Suprapubic skin (tissue), 4 donors: ENCODE results near the gene SAAL1. TPM values are rescaled to one million over a fixed set of nuclear protein-coding genes. Genes with fewer than 3 reads are reported as not detected.

Experiments used
- DNase-seq, 2 donors: peaks; one replicate each; pipeline ENCODE4 v3.0.0-alpha.2; 2019; ENCODE audit warnings: low spot score in 2 of 2
- H3K27ac ChIP-seq: fragments of 200-600 bp; sonication (generic); one replicate; pipeline ENCODE4 v1.5.1; 2019
- H3K27me3 ChIP-seq: fragments of 200-600 bp; sonication (generic); one replicate; pipeline ENCODE4 v1.5.1; 2019
- H3K36me3 ChIP-seq: fragments of 200-600 bp; sonication (generic); one replicate; pipeline ENCODE4 v1.5.1; 2019
- H3K4me1 ChIP-seq: fragments of 200-600 bp; sonication (generic); one replicate; pipeline ENCODE4 v1.5.1; 2019
- H3K4me3 ChIP-seq: fragments of 200-600 bp; sonication (generic); one replicate; pipeline ENCODE4 v1.5.1; 2019; ENCODE audit warnings: mild to moderate bottlenecking
- H3K9me3 ChIP-seq: fragments of 200-600 bp; sonication (generic); one replicate; pipeline ENCODE4 v1.5.1; 2019
- CTCF ChIP-seq, 2 donors: fragments of 200-600 bp in 1 of 2; fragments of 450-650 bp in 1 of 2; sonication (generic) in 1 of 2; IDR thresholded peaks; one replicate each; pipeline ENCODE4 v1.5.1; 2016 to 2019; ENCODE audit warnings: antibody characterized with exemption in 2 of 2, mild to moderate bottlenecking in 1 of 2, moderate library complexity in 1 of 2
- EP300 ChIP-seq: sonication (generic); formaldehyde crosslinking; IDR thresholded peaks from one replicate; pipeline ENCODE4 v1.6.1; 2017; ENCODE audit warnings: antibody characterized with exemption
- POLR2A ChIP-seq, 2 donors: fragments of 450-650 bp; IDR thresholded peaks; one replicate each; pipeline ENCODE4 v1.6.1; 2017; ENCODE audit warnings: antibody characterized with exemption in 2 of 2, mild to moderate bottlenecking in 2 of 2, moderate library complexity in 2 of 2
- POLR2AphosphoS5 ChIP-seq, 3 donors: sonication (generic); formaldehyde crosslinking; IDR thresholded peaks; one replicate each; pipeline ENCODE4 v1.6.1; 2017; ENCODE audit warnings: antibody characterized with exemption in 3 of 3
- WGBS: methylation state at CpG from one replicate; pipeline ENCODE4 v1.1.5; 2018; 5-methylcytosine and 5-hydroxymethylcytosine counted together
- total RNA-seq, 4 donors: library from RNA; depleted of rRNA; stranded (reverse); fragments of >200 nt; gene quantifications; one replicate each; pipeline ENCODE4 v1.1.0, GENCODE V29; 2016

The SAAL1 gene
- 10 to 100 TPM in 1 of 4 donors, 1 to 10 TPM in 3; 7.1 to 19.1 (median 7.3) TPM for total RNA-seq

- Histone ChIP-seq H3K36me3 (peaks cover 15% of the 10 kb centered on the region), H3K4me3 (peak within 1 kb of the TSS; percentile 87), H3K9me3 (no peaks in the 10 kb centered on the region), H3K27ac (no peak within 1 kb of the TSS), H3K4me1 (peaks cover 19% of the 10 kb centered on the region), H3K27me3 (peaks cover 5% of the 10 kb centered on the region)
- TF ChIP-seq EP300 (no peak), CTCF (IDR thresholded peaks at IDR 0.05) (peak; percentile 12 to 51), POLR2A (IDR thresholded peaks at IDR 0.05) (peak in 1 of 2 donors; percentile 20), POLR2AphosphoS5 (IDR thresholded peaks at IDR 0.05) (no peak)
- peak; percentile 87 to 91 for DNase-seq
- 10% methylated on average over 17 of the region's 48 CpGs for WGBS
Observed at GRCh38 chr11:18105802-18106574, at the start of gene SAAL1. TSS of gene SAAL1 (minus strand) at chr11:18106082. CDS start at chr11:18106041, 41 bp downstream.

GRCh38 chr11:18151581-18151980, 45.7 kb upstream of the SAAL1 start:
- 95% methylated on average over 3 of the region's 3 CpGs for WGBS
- Histone ChIP-seq H3K27ac (no peak overlapping the region), H3K4me3 (no peak overlapping the region), H3K36me3 (no peaks in the 10 kb centered on the region), H3K27me3 (no peaks in the 10 kb centered on the region), H3K9me3 (no peaks in the 10 kb centered on the region), H3K4me1 (no peaks in the 10 kb centered on the region)
- no peak for TF ChIP-seq POLR2AphosphoS5 (IDR thresholded peaks at IDR 0.05)
- TF ChIP-seq EP300: no peak
- TF ChIP-seq CTCF (IDR thresholded peaks at IDR 0.05): no peak
- TF ChIP-seq POLR2A (IDR thresholded peaks at IDR 0.05): no peak
- no peak for DNase-seq

- DNase-seq: no peak
- 63% methylated on average over 3 of the region's 3 CpGs for WGBS
- TF ChIP-seq POLR2AphosphoS5 (IDR thresholded peaks at IDR 0.05) (no peak), CTCF (IDR thresholded peaks at IDR 0.05) (no peak), EP300 (no peak), POLR2A (IDR thresholded peaks at IDR 0.05) (no peak)
- Histone ChIP-seq H3K36me3 (no peaks in the 10 kb centered on the region), H3K4me3 (no peak overlapping the region), H3K27me3 (no peaks in the 10 kb centered on the region), H3K27ac (no peak overlapping the region), H3K9me3 (no peaks in the 10 kb centered on the region), H3K4me1 (no peaks in the 10 kb centered on the region)
Observed at GRCh38 chr11:18145837-18146236, 40.0 kb upstream of the SAAL1 start.

GRCh38 chr11:18145025-18145424, 39.1 kb upstream of the SAAL1 start:
- Histone ChIP-seq H3K4me1 (no peaks in the 10 kb centered on the region), H3K9me3 (no peaks in the 10 kb centered on the region), H3K36me3 (no peaks in the 10 kb centered on the region), H3K27ac (no peak overlapping the region), H3K4me3 (no peak overlapping the region), H3K27me3 (no peaks in the 10 kb centered on the region)
- no peak for TF ChIP-seq POLR2AphosphoS5 (IDR thresholded peaks at IDR 0.05)
- TF ChIP-seq CTCF (IDR thresholded peaks at IDR 0.05): no peak
- DNase-seq: no peak
- 41% methylated on average over 2 of the region's 2 CpGs for WGBS

- 61% methylated on average over 5 of the region's 5 CpGs for WGBS
- no peak for TF ChIP-seq EP300
- TF ChIP-seq CTCF (IDR thresholded peaks at IDR 0.05): no peak
- TF ChIP-seq POLR2AphosphoS5 (IDR thresholded peaks at IDR 0.05): no peak
- TF ChIP-seq POLR2A (IDR thresholded peaks at IDR 0.05): no peak
- Histone ChIP-seq H3K9me3 (no peaks in the 10 kb centered on the region), H3K4me1 (no peaks in the 10 kb centered on the region), H3K36me3 (no peaks in the 10 kb centered on the region), H3K4me3 (no peak overlapping the region), H3K27ac (no peak overlapping the region), H3K27me3 (no peaks in the 10 kb centered on the region)
- no peak for DNase-seq
Observed at GRCh38 chr11:18144243-18144642, 38.4 kb upstream of the SAAL1 start.
